CD4-positive, alpha-beta T cell (primary cell): ENCODE results near the gene PRKAB2. TPM values are rescaled to one million over a fixed set of nuclear protein-coding genes. Genes with fewer than 3 reads are reported as not detected.

Experiments
- total RNA-seq, 174 experiments: library from RNA in 2 of 174; stranded (reverse) in 2 of 174; gene quantifications; one replicate each; pipeline ENCODE4 v1.2.3 and lab custom pipeline; 2021 to 2026

The PRKAB2 gene
- total RNA-seq, 2 experiments from 2014 or later = 7.4 to 9.6 TPM

Other genes starting within 250 kb of the PRKAB2 start
- 10 to 100 TPM; 26.4 TPM for gene NBPF12, start 234.1 kb downstream of the PRKAB2 start, total RNA-seq
- under 1 TPM; 0.41 to 0.67 TPM for gene FMO5, start 52.9 kb upstream of the PRKAB2 start, total RNA-seq
- 10 to 100 TPM; 22.0 to 22.8 TPM for gene CHD1L, start 70.2 kb upstream of the PRKAB2 start, total RNA-seq